ENCODE measurements around the gene CCDC187.

DNA sequence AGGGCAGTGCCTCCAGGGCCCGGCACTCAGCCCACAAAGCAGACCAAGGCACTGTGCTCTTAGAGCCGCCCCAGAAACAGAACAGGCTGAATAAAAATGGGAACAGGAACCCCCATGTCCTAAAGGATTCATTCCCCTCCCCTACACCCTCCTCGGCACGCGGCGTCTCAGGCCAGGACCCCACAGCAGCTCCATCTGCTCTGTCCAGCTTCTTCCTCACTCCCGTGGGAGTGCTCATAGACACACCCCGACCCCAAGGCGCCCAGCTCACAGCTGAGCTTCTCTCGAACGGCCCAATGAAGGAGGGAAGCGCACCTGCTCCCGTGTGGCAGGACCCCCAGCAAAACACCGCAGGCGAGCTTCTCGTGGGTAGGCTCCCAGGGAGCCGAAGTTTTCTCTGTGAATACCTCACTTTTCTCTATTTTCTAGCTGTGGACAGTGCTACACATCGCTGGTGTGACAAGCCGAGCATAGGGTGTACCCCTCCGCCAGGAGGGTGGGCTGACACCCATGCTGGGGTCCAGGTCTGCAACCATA is 42.9 kb downstream of the CCDC187 start:
- TF ChIP-seq, protein P1, sequence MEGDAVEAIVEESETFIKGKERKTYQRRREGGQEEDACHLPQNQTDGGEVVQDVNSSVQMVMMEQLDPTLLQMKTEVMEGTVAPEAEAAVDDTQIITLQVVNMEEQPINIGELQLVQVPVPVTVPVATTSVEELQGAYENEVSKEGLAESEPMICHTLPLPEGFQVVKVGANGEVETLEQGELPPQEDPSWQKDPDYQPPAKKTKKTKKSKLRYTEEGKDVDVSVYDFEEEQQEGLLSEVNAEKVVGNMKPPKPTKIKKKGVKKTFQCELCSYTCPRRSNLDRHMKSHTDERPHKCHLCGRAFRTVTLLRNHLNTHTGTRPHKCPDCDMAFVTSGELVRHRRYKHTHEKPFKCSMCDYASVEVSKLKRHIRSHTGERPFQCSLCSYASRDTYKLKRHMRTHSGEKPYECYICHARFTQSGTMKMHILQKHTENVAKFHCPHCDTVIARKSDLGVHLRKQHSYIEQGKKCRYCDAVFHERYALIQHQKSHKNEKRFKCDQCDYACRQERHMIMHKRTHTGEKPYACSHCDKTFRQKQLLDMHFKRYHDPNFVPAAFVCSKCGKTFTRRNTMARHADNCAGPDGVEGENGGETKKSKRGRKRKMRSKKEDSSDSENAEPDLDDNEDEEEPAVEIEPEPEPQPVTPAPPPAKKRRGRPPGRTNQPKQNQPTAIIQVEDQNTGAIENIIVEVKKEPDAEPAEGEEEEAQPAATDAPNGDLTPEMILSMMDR (IDR thresholded peaks at IDR 0.05), result no peak
- no peak for TF ChIP-seq POLR2A (IDR thresholded peaks at IDR 0.05)
